Uterus (tissue), 4 donors: Measurements from ENCODE around the gene ASTN2. TPM values are rescaled to one million over a fixed set of nuclear protein-coding genes. Genes with fewer than 3 reads are reported as not detected.

Source experiments
- DNase-seq, 2 donors: peaks; one replicate each; pipeline ENCODE4 v3.0.0-alpha.2; 2019 to 2020
- H3K27ac ChIP-seq, 2 donors: fragments of 200-600 bp; sonication (generic); 1 replicate in 1 of 2; 2 replicates in 1 of 2; pipeline ENCODE4 v1.5.1; 2016 to 2018
- H3K27me3 ChIP-seq, 2 donors: fragments of 200-600 bp; sonication (generic); one replicate each; pipeline ENCODE4 v1.5.1; 2018 to 2019; ENCODE audit warnings: control low read depth in 1 of 2
- H3K36me3 ChIP-seq, 2 donors: fragments of 200-600 bp; sonication (generic); one replicate each; pipeline ENCODE4 v1.5.1; 2019; ENCODE audit warnings: control low read depth in 1 of 2
- H3K4me1 ChIP-seq, 2 donors: fragments of 200-600 bp; sonication (generic); one replicate each; pipeline ENCODE4 v1.5.1; 2018 to 2019; ENCODE audit warnings: control low read depth in 1 of 2
- H3K4me3 ChIP-seq, 2 donors: fragments of 200-600 bp; sonication (generic); 1 replicate in 1 of 2; 2 replicates in 1 of 2; pipeline ENCODE4 v1.5.1; 2018 to 2019; ENCODE audit warnings: mild to moderate bottlenecking in 1 of 2
- H3K9me3 ChIP-seq, 2 donors: fragments of 200-600 bp; sonication (generic); one replicate each; pipeline ENCODE4 v1.5.1; 2019; ENCODE audit warnings: control low read depth in 1 of 2
- POLR2A ChIP-seq, 2 donors: fragments of 450-650 bp; IDR thresholded peaks; one replicate each; pipeline ENCODE4 v1.6.1; 2016; ENCODE audit warnings: antibody characterized with exemption in 2 of 2, mild to moderate bottlenecking in 1 of 2, moderate library complexity in 1 of 2
- intact Hi-C: fragments of 100-400 bp; cut with DNase I; formaldehyde crosslinking; loops from one replicate; pipeline ENCODE4 v1.15.1; 2023; ENCODE audit warnings: low total_unique reads
- total RNA-seq, 4 donors: library from RNA; depleted of rRNA in 3 of 4; stranded (reverse); fragments of >200 nt in 3 of 4; gene quantifications; one replicate each; pipeline versions ENCODE4 v1.1.0 to v1.2.4, GENCODE V29; 2014 to 2023
- TF ChIP-seq, protein P1 (sequence below), 4 experiments: fragments of 200-600 bp in 2 of 4; fragments of 450-650 bp in 2 of 4; sonication (generic) in 2 of 4; IDR thresholded peaks; one replicate each; pipeline ENCODE4 v1.5.1; 2016 to 2019; ENCODE audit warnings: antibody characterized with exemption in 4 of 4, mild to moderate bottlenecking in 2 of 4, moderate library complexity in 1 of 4
- donor health status: DM: yes; HTN: yes; CAD: no.

Gene ASTN2
- total RNA-seq, 4 donors from 2014 or later: 1.8 to 8.6 (median 6.7) TPM

DNA sequence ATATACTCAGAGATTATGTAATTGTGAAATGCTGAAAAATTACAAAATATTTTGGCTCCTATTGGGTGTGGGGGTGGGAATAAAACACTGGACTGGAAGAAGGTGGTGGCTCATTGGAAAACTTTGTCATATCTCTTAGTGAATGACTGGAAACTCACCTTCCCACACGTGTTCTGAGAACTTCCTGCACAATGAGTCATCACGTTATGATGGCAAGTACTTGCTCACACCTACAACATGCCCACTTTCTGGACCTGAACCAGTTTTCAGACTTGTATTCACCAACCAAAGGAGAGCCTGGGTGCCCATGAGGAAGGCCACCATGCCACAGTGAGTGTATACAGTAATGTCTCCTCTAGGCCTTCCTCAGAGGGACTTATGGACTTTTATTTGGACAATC is 294.8 kb downstream of the ASTN2 start:
- Histone ChIP-seq H3K27me3 (no peaks in the 10 kb centered on the region), H3K9me3 (no peaks in the 10 kb centered on the region), H3K4me3 (no peak overlapping the region), H3K4me1 (no peaks in the 10 kb centered on the region), H3K36me3 (no peaks in the 10 kb centered on the region), H3K27ac (no peak overlapping the region)
- TF ChIP-seq POLR2A (IDR thresholded peaks at IDR 0.05): no peak
- TF ChIP-seq, protein P1, sequence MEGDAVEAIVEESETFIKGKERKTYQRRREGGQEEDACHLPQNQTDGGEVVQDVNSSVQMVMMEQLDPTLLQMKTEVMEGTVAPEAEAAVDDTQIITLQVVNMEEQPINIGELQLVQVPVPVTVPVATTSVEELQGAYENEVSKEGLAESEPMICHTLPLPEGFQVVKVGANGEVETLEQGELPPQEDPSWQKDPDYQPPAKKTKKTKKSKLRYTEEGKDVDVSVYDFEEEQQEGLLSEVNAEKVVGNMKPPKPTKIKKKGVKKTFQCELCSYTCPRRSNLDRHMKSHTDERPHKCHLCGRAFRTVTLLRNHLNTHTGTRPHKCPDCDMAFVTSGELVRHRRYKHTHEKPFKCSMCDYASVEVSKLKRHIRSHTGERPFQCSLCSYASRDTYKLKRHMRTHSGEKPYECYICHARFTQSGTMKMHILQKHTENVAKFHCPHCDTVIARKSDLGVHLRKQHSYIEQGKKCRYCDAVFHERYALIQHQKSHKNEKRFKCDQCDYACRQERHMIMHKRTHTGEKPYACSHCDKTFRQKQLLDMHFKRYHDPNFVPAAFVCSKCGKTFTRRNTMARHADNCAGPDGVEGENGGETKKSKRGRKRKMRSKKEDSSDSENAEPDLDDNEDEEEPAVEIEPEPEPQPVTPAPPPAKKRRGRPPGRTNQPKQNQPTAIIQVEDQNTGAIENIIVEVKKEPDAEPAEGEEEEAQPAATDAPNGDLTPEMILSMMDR (IDR thresholded peaks at IDR 0.05): no peak
- intact Hi-C loops: no loop called here
- DNase-seq: no peak

DNA sequence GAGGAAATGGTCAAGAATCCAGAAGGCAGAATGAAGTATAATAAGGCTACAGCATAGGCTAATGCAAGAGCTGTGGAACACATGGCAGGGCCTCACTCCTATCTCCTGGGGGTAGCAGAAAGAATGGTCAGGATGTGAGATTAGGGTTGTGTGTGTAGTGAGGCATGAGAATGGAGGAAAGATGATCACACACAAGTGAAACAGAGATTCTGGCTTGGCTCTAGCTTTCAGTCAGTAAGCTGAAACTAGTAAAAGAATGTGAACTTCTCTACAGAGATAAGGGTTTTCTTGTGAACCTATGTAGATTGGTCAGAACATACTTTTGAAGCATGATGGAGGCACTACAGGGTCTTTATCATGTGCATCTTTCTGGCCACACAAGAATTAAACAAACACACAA is 298.8 kb downstream of the ASTN2 start:
- DNase-seq: no peak
- intact Hi-C loops: no loop called here
- no peak for TF ChIP-seq POLR2A (IDR thresholded peaks at IDR 0.05)
- Histone ChIP-seq H3K9me3 (no peaks in the 10 kb centered on the region), H3K4me1 (no peaks in the 10 kb centered on the region), H3K36me3 (no peaks in the 10 kb centered on the region), H3K27me3 (no peaks in the 10 kb centered on the region), H3K4me3 (no peak overlapping the region), H3K27ac (no peak overlapping the region)

DNA sequence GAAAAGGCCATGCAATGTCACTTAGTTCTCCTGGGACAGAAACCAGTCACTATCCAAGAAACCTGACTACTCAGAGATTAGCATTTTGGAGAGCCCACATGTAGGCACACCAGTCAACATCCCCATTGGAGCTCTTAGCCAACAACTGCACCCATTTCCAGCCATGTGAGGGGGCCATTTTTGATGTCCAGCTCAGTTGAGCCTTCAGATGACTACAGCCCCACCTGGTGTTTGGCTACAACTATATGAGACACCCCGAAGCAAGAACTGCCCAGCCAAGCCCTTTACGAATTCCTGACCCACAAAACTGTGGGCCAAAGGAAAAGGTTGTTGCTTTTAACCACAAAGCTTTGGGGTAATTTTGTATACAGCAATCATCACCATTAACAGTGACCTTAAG is 300.1 kb downstream of the ASTN2 start:
- H3K9me3 ChIP-seq: no peaks in the 10 kb centered on the region
- no peaks in the 10 kb centered on the region for H3K27me3 ChIP-seq
- no peak overlapping the region for H3K4me3 ChIP-seq
- intact Hi-C loops: no loop called here
- TF ChIP-seq POLR2A (IDR thresholded peaks at IDR 0.05): no peak
- TF ChIP-seq, protein P1 (IDR thresholded peaks at IDR 0.05): no peak
- no peaks in the 10 kb centered on the region for H3K4me1 ChIP-seq
- H3K27ac ChIP-seq: no peak overlapping the region
- DNase-seq: no peak
- H3K36me3 ChIP-seq: no peaks in the 10 kb centered on the region

DNA sequence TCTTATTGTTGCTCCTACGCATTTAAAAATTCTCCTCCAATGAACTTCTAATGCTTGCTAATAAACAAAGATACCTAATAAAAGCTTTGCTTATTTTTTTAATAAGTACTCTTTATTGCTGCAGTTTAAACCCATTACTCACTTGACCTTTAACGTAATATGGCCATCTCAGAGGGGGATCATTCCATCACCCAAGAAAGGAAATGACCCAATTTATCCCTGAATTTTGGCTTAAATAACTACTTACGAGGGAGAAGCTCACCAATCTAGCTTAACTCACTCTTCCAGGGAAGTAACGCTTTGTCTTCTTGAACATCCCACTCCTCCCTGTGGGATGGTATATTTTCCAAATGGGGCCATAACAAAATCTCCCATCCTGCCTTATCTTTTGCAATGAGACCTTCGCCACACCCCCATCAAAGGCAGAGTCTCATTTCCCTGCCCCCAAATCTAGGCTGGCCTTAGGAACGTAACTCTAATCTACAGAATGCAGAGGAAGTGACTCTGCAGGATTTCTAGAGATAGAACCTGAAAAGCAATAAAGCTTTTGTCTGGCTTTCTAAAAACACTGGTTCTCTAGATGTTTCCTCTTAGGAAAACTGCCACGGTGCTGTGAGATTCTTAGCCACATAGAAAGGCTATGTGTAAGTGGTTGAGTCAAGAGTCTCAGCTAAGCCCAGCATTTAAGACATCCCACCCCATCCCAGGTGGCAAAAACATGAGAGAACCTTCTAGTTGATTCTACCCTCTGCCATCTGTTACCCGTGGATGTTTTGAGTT is 310.0 kb downstream of the ASTN2 start:
- no peak for DNase-seq
- H3K4me3 ChIP-seq: no peak overlapping the region
- H3K9me3 ChIP-seq: no peaks in the 10 kb centered on the region
- H3K27ac ChIP-seq: no peak overlapping the region
- TF ChIP-seq, protein P1 (IDR thresholded peaks at IDR 0.05): no peak
- TF ChIP-seq POLR2A (IDR thresholded peaks at IDR 0.05): no peak
- H3K36me3 ChIP-seq: no peaks in the 10 kb centered on the region
- H3K4me1 ChIP-seq: no peaks in the 10 kb centered on the region
- intact Hi-C loops: no loop called here
- no peaks in the 10 kb centered on the region for H3K27me3 ChIP-seq

DNA sequence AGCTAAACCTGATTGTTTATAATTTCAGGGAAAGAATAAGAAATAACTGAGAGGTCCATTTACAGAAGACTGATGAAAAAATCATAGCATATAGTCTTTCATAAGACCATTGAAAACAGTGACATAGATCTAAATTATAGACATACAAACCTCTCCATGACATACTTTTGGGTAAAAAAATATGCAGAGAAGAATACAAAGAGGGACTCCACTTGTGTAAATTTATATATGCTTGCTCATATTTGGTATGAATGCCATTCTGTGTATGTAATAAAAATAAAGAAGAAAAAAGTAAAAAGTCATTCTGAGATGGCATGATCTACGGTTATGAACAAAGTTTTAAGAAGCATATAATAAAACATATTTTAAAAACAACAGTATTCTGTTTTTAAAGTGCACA is 310.7 kb downstream of the ASTN2 start:
- Histone ChIP-seq H3K4me1 (no peaks in the 10 kb centered on the region), H3K4me3 (no peak overlapping the region), H3K36me3 (no peaks in the 10 kb centered on the region), H3K27ac (no peak overlapping the region), H3K27me3 (no peaks in the 10 kb centered on the region), H3K9me3 (no peaks in the 10 kb centered on the region)
- intact Hi-C loops: no loop called here
- TF ChIP-seq, protein P1 (IDR thresholded peaks at IDR 0.05): no peak
- no peak for TF ChIP-seq POLR2A (IDR thresholded peaks at IDR 0.05)
- DNase-seq: no peak
